Gastrocnemius medialis (tissue), 4 donors: ENCODE results near the gene WNT3A. TPM values are rescaled to one million over a fixed set of nuclear protein-coding genes. Genes with fewer than 3 reads are reported as not detected.

Experiments
- ATAC-seq, 2 donors: fragments of 150-250 bp; one replicate each; pipeline ENCODE4 v1.9.1; 2016
- DNase-seq, 2 donors: peaks; one replicate each; pipeline ENCODE4 v3.0.0-alpha.2; 2019
- H3K27ac ChIP-seq, 4 donors: fragments of 200-600 bp; sonication (generic); 1 replicate in 1 of 4; 2 replicates in 3 of 4; pipeline ENCODE4 v1.5.1; 2016 to 2018; ENCODE audit warnings: mild to moderate bottlenecking in 2 of 4, moderate library complexity in 1 of 4
- H3K27me3 ChIP-seq, 3 donors: fragments of 200-600 bp; sonication (generic) in 2 of 3; 1 replicate in 1 of 3; 2 replicates in 2 of 3; pipeline versions ENCODE4 v1.5.1 to v1.6.0; 2016 to 2019; ENCODE audit warnings: mild to moderate bottlenecking in 1 of 3, moderate library complexity in 1 of 3
- H3K36me3 ChIP-seq, 2 donors: fragments of 200-600 bp; sonication (generic) in 1 of 2; one replicate each; pipeline ENCODE4 v1.5.1; 2017 to 2018
- H3K4me1 ChIP-seq, 2 donors: fragments of 200-600 bp; sonication (generic) in 1 of 2; one replicate each; pipeline ENCODE4 v1.5.1; 2016 to 2017; ENCODE audit warnings: mild to moderate bottlenecking in 2 of 2
- H3K4me3 ChIP-seq, 4 donors: fragments of 200-600 bp; sonication (generic) in 3 of 4; 1 replicate in 1 of 4; 2 replicates in 3 of 4; pipeline ENCODE4 v1.5.1; 2016 to 2019; ENCODE audit warnings: mild to moderate bottlenecking in 2 of 4
- H3K9me3 ChIP-seq, 3 donors: fragments of 200-600 bp; sonication (generic) in 2 of 3; 1 replicate in 1 of 3; 2 replicates in 2 of 3; pipeline ENCODE4 v1.5.1; 2016 to 2019
- CTCF ChIP-seq, 5 experiments: fragments of 450-650 bp in 3 of 5; fragments of 200-600 bp in 2 of 5; sonication (generic) in 2 of 5; IDR thresholded peaks in 4 of 5; conservative IDR thresholded peaks in 1 of 5; 1 replicate in 4 of 5; 2 replicates in 1 of 5; pipeline ENCODE4 v1.5.1; 2016 to 2019; ENCODE audit warnings: antibody characterized with exemption in 5 of 5, mild to moderate bottlenecking in 3 of 5, moderate library complexity in 3 of 5
- POLR2A ChIP-seq, 2 donors: fragments of 450-650 bp; IDR thresholded peaks; one replicate each; pipeline ENCODE4 v1.6.1; 2017; ENCODE audit warnings: antibody characterized with exemption in 2 of 2, mild to moderate bottlenecking in 2 of 2, moderate library complexity in 2 of 2
- in situ Hi-C, 4 donors: fragments of 200-750 bp; cut with MboI; loops; one replicate each; pipeline versions ENCODE4 v1.15.0 to v1.8.0; 2017; ENCODE audit warnings: low sequenced_read_pairs in 4 of 4
- intact Hi-C: fragments of 100-400 bp; cut with DNase I; formaldehyde crosslinking; loops from one replicate; pipeline ENCODE4 v1.15.1; 2023; ENCODE audit warnings: low total_unique reads
- total RNA-seq, 4 donors: library from RNA; depleted of rRNA; stranded (reverse); fragments of >200 nt; gene quantifications; one replicate each; pipeline versions ENCODE4 v1.1.0 to v1.2.3, GENCODE V29; 2016

Gene WNT3A
- total RNA-seq, 4 donors from 2014 or later: not detected

- Histone ChIP-seq H3K27ac (no peak overlapping the region), H3K9me3 (peaks cover 0 to 5% (median 0%) of the 10 kb centered on the region in 3 donors), H3K27me3 (peaks cover 22 to 32% (median 31%) of the 10 kb centered on the region in 3 donors), H3K4me1 (no peaks in the 10 kb centered on the region), H3K4me3 (no peak overlapping the region), H3K36me3 (no peaks in the 10 kb centered on the region)
- ATAC-seq (no peak), DNase-seq (no peak)
- in situ Hi-C loops (no loop called here), intact Hi-C loops (no loop called here)
- no peak for TF ChIP-seq POLR2A (IDR thresholded peaks at IDR 0.05)
- no peak for TF ChIP-seq CTCF (IDR thresholded peaks at IDR 0.05 in 4 of 5, conservative IDR thresholded peaks at IDR 0.05 in 1 of 5)
Observed at GRCh38 chr1:228035844-228036243, 29.0 kb downstream of the WNT3A start.

DNA sequence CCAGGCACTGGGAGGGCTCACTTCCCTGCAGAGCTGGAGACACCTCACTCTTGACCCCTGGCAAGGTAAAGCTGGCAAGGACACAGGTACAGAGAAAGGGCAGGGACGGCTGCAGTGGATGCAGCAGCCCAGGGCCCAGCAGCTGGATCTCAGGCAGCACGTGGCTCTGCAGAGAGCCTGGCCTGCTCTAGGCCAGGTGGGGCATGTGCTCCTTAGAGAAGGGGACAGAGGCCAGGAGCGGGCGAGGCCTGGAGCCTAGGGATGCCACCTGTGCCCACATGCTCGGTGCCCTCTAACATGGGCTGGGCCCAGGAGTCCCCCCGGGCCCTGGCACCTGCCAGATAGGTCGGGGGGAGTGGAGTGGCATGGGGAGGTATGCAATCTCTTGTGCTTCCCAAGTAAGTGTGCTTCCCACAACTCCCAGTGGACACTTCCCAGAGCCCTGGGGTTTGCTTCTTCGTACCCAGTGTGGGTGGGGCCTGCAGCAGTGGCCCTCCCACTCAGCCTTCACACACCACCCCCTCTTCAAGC lies 30.0 kb downstream of the WNT3A start:
- no peak overlapping the region for H3K27ac ChIP-seq
- H3K36me3 ChIP-seq: no peaks in the 10 kb centered on the region
- TF ChIP-seq CTCF (IDR thresholded peaks at IDR 0.05 in 4 of 5, conservative IDR thresholded peaks at IDR 0.05 in 1 of 5) (no peak), POLR2A (IDR thresholded peaks at IDR 0.05) (no peak)
- intact Hi-C loops: no loop called here
- ATAC-seq: no peak
- H3K9me3 ChIP-seq: peaks cover 0 to 5% (median 0%) of the 10 kb centered on the region in 3 donors
- H3K4me3 ChIP-seq: no peak overlapping the region
- no peak for DNase-seq
- peaks cover 22 to 32% (median 31%) of the 10 kb centered on the region in 3 donors for H3K27me3 ChIP-seq
- no peaks in the 10 kb centered on the region for H3K4me1 ChIP-seq
- in situ Hi-C loops: no loop called here

DNA sequence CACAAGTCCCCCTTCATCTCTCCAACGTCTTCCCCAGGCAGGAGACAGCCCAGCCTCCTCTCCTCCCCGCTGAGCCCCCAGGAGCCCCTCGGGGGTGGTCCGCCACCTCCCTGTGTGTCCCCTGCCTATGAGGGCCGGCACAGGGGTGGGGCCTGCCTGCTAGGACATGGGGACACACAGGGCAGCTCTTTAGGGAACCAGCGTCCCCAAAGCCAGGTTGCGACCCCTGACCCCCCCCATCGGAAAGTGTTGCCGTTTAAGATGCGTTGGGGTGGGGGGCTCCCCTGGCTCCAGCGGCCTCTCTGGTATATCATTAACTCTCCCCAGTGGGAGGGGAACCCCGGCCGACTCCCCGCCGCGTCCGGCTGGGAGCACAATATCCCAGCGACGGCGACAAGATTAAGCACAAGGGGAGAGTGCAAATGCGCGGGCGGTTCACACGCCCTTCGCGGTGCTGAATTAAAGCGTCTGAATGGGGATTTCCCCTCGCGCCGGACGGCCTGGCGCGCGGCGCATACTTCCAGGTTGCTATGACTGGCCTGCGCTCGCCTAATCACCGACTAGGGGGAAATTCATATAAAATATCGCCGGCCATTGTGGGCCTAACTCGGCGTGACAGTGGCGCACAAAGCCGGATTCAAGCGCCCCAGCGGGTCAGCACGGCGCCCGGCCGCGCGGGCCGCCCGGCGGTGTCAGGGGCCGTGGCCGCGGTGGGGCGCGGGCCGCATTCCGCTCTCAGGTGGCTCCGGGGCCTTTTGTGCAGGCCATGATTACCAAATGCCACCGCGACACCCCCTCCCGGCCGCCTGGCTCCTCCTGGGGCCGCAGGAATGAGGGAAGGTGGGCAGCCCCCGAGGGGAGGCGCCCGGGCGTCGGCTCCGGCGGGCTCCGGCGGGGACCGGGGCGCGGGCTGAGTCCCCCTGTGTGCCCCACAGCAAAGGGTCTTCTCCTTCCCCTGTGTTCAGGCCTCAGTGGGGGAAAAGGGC lies 30.9 kb downstream of the WNT3A start:
- TF ChIP-seq CTCF (IDR thresholded peaks at IDR 0.05 in 4 of 5, conservative IDR thresholded peaks at IDR 0.05 in 1 of 5) (no peak), POLR2A (IDR thresholded peaks at IDR 0.05) (no peak)
- Histone ChIP-seq H3K27ac (no peak overlapping the region), H3K9me3 (peaks cover 0 to 5% (median 0%) of the 10 kb centered on the region in 3 donors), H3K27me3 (peaks cover 22 to 32% (median 31%) of the 10 kb centered on the region in 3 donors), H3K4me3 (peak overlapping the region in 3 of 4 donors; percentile 25 to 53 (median 32)), H3K36me3 (no peaks in the 10 kb centered on the region), H3K4me1 (no peaks in the 10 kb centered on the region)
- DNase-seq: no peak
- in situ Hi-C loops: no loop called here
- intact Hi-C loops: no loop called here
- no peak for ATAC-seq

GRCh38 chr1:228038387-228039005 lies 31.7 kb downstream of the WNT3A start:
- peaks cover 22 to 32% (median 31%) of the 10 kb centered on the region in 3 donors for H3K27me3 ChIP-seq
- H3K27ac ChIP-seq: no peak overlapping the region
- no peak overlapping the region for H3K4me3 ChIP-seq
- in situ Hi-C loops (no loop called here), intact Hi-C loops (no loop called here)
- H3K9me3 ChIP-seq: peaks cover 0 to under 1% (median 0%) of the 10 kb centered on the region in 3 donors
- DNase-seq (no peak), ATAC-seq (no peak)
- H3K4me1 ChIP-seq: no peaks in the 10 kb centered on the region
- TF ChIP-seq POLR2A (IDR thresholded peaks at IDR 0.05): no peak
- TF ChIP-seq CTCF (IDR thresholded peaks at IDR 0.05 in 4 of 5, conservative IDR thresholded peaks at IDR 0.05 in 1 of 5): no peak
- H3K36me3 ChIP-seq: no peaks in the 10 kb centered on the region
